Thoracic aorta (tissue), 2 donors: ENCODE data around the gene SGO2. TPM values are rescaled to one million over a fixed set of nuclear protein-coding genes. Genes with fewer than 3 reads are reported as not detected.

Experiments used
- ATAC-seq: fragments of 150-250 bp; one replicate; pipeline ENCODE4 v1.8.0; 2017; ENCODE audit warnings: low read depth; ENCODE audit not compliant: insufficient number of reproducible peaks, low FRiP score
- DNase-seq: peaks from one replicate; pipeline ENCODE4 v3.0.0-alpha.2; 2020; ENCODE audit warnings: low spot score
- H3K27ac ChIP-seq, 2 donors: fragments of 200-600 bp; sonication (generic); 1 replicate in 1 of 2; 2 replicates in 1 of 2; pipeline ENCODE4 v1.5.1; 2016; ENCODE audit warnings: mild to moderate bottlenecking in 2 of 2, moderate library complexity in 2 of 2
- H3K27me3 ChIP-seq: fragments of 200-600 bp; sonication (generic); replicated peaks from 2 replicates; pipeline ENCODE4 v1.6.0; 2016; ENCODE audit warnings: mild to moderate bottlenecking; ENCODE audit not compliant: insufficient read depth
- H3K36me3 ChIP-seq: fragments of 200-600 bp; sonication (generic); one replicate; pipeline ENCODE4 v1.5.1; 2016
- H3K4me1 ChIP-seq, 2 donors: fragments of 200-600 bp; sonication (generic); 1 replicate in 1 of 2; 2 replicates in 1 of 2; pipeline versions ENCODE4 v1.5.1 to v1.6.0; 2016; ENCODE audit warnings: low read depth in 2 of 2, mild to moderate bottlenecking in 1 of 2; ENCODE audit not compliant: control insufficient read depth in 1 of 2
- H3K4me3 ChIP-seq: fragments of 200-600 bp; sonication (generic); 2 replicates; pipeline ENCODE4 v1.5.1; 2016; ENCODE audit warnings: mild to moderate bottlenecking
- H3K9me3 ChIP-seq: fragments of 200-600 bp; sonication (generic); 2 replicates; pipeline ENCODE4 v1.5.1; 2016
- total RNA-seq, 2 donors: library from RNA; depleted of rRNA; stranded (reverse); fragments of >200 nt; gene quantifications; one replicate each; pipeline versions ENCODE4 v1.1.0 to v1.2.3, GENCODE V29; 2016
- TF ChIP-seq, protein P1 (sequence below): fragments of 200-600 bp; sonication (generic); IDR thresholded peaks from one replicate; pipeline ENCODE4 v1.5.1; 2019; ENCODE audit warnings: antibody characterized with exemption

Gene SGO2
- total RNA-seq, 2 donors from 2014 or later: 0.54 to 2.6 TPM

DNA sequence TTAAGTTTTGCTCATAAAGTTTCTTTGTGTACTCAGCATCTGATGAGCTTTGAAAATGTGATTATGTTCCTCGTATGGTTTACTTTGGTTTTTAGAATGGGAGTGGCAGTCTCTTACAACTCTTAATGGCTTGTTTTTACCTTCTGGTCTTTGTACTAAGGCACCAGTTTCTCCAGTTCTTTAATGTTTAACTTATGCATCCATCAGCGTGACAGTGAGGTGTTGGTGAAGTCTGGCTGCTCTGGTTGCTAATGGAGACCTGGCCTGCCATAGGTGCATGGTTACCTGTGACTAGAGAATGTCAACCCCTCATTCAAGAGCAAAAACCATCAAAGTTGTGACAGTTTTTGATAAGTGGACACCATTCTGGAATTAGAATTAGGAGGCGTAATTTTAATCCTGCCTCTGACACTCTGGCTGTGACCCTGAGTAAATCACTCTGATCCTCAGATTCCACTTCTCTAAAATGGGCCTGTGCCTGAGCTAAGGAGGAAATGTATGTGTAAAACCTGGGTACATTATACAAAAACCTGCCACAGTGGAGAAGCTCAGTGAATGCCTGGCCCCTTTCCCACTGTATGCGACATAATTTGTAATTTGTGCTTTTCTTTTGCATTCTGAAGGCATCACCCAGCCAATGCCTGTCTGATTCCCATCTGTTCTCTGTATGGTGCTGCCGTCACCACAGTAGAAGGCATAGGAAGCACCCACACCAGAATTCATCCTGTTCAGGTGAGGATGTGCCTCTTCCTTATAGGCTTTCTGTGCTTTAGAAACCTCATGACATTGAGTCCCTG, 71.0 kb downstream of the SGO2 start:
- Histone ChIP-seq H3K4me1 (no peaks in the 10 kb centered on the region), H3K27ac (no peak overlapping the region), H3K36me3 (peaks cover 12% of the 10 kb centered on the region), H3K27me3 (no peaks in the 10 kb centered on the region), H3K4me3 (no peak overlapping the region), H3K9me3 (no peaks in the 10 kb centered on the region)
- DNase-seq: no peak
- no peak for ATAC-seq
- TF ChIP-seq, protein P1, sequence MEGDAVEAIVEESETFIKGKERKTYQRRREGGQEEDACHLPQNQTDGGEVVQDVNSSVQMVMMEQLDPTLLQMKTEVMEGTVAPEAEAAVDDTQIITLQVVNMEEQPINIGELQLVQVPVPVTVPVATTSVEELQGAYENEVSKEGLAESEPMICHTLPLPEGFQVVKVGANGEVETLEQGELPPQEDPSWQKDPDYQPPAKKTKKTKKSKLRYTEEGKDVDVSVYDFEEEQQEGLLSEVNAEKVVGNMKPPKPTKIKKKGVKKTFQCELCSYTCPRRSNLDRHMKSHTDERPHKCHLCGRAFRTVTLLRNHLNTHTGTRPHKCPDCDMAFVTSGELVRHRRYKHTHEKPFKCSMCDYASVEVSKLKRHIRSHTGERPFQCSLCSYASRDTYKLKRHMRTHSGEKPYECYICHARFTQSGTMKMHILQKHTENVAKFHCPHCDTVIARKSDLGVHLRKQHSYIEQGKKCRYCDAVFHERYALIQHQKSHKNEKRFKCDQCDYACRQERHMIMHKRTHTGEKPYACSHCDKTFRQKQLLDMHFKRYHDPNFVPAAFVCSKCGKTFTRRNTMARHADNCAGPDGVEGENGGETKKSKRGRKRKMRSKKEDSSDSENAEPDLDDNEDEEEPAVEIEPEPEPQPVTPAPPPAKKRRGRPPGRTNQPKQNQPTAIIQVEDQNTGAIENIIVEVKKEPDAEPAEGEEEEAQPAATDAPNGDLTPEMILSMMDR: no peak

DNA sequence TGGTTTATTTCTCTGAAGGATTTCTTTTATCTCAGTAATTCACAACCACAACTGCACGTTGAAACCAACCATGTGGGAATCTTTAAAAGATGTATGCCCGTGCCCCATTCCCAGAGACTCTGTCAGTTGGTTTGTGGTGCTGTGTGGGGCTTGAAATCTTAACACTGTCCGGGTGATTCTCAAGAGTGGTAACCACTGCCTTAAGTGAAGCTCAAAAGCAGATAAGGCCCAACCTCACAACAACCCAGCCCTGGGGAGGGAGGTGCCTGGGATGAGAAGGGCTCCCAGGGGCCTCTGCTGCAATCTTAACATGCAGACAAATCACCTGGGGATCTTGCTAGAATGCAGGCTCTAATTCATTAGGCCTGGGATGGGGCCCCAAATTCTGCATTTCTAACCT, 73.2 kb downstream of the SGO2 start:
- H3K9me3 ChIP-seq: no peaks in the 10 kb centered on the region
- no peak for DNase-seq
- H3K27ac ChIP-seq: no peak overlapping the region
- no peaks in the 10 kb centered on the region for H3K4me1 ChIP-seq
- H3K4me3 ChIP-seq: no peak overlapping the region
- peaks cover 12% of the 10 kb centered on the region for H3K36me3 ChIP-seq
- no peak for ATAC-seq
- no peaks in the 10 kb centered on the region for H3K27me3 ChIP-seq
- TF ChIP-seq, protein P1: no peak

DNA sequence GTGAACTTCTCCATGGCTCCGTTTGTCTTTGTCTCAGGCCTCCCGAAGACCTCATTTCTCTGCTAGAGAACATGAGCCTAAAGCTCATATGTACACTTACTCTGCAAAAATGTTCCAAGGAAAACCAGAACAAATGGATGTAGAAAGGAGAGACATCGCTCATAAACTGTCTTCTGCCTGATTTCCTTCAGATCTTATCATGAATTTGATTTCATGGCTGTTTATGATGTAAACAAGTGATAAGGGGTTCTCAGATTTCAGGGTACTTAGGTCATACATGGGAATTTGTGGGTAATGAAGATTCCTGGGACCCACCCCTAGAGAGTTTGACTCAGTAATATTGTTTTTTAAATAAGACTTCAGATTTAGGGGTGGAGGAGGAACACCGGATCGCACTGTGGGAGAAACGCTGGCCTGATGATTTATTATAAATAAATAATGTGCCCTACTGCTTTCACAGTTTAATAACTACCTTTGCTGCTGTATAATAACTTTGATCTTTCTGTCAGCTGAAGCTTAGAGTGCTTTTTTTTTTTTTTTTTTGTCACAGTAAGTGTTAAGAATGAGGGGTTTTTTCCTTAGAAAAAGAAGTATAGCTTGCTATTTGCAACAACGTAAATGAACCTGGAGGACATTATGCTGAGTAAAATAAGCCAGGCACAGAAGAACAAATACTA, 74.7 kb downstream of the SGO2 start:
- Histone ChIP-seq H3K27ac (no peak overlapping the region), H3K27me3 (no peaks in the 10 kb centered on the region), H3K9me3 (no peaks in the 10 kb centered on the region), H3K4me3 (no peak overlapping the region), H3K36me3 (peaks cover 8% of the 10 kb centered on the region), H3K4me1 (no peaks in the 10 kb centered on the region)
- ATAC-seq (no peak), DNase-seq (no peak)
- TF ChIP-seq, protein P1: no peak

DNA sequence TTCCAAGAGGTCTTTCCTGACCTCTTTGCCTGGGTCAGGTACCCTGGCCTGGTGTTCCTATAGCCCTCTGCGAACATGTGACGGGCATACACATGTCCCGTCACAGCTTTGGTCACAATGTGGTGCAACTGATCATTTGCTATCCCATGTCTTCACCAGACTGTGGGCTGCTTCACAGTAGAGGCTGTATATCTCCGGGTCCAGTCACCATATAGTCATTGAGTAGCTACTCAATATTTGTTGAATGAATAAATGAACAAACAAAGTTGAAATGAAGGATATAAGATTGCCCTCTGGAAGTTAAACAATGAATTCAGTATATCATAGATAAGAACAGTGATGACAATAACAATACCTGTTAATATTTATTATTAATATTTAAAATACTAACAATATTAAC, 76.6 kb downstream of the SGO2 start:
- Histone ChIP-seq H3K4me3 (no peak overlapping the region), H3K9me3 (no peaks in the 10 kb centered on the region), H3K27ac (no peak overlapping the region), H3K27me3 (no peaks in the 10 kb centered on the region), H3K36me3 (peaks cover 3% of the 10 kb centered on the region), H3K4me1 (no peaks in the 10 kb centered on the region)
- TF ChIP-seq, protein P1: no peak
- DNase-seq (no peak), ATAC-seq (no peak)

DNA sequence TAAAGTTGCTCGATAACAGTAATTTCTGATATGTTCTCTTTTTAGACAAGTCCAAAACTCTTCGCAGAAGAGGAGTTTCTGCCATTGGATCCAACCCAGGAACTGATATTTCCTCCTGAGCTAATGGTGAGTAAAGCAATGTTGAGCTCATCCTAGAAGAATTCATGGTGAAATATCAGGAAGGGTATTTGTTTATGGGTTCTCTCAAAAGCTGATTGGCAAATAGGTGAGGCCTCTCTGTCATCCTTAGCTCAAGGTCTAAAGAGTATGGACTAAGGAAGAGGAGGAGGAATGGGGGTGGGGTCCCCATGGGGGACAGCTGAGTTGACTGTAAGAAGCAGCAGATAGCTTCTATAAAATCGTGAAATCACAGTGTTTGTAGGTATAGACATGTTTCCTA, 78.0 kb downstream of the SGO2 start:
- Histone ChIP-seq H3K4me1 (no peaks in the 10 kb centered on the region), H3K9me3 (no peaks in the 10 kb centered on the region), H3K27ac (no peak overlapping the region), H3K27me3 (no peaks in the 10 kb centered on the region), H3K4me3 (no peak overlapping the region), H3K36me3 (no peaks in the 10 kb centered on the region)
- no peak for DNase-seq
- TF ChIP-seq, protein P1: no peak
- ATAC-seq: no peak
